Suprapubic skin (tissue), 4 donors: ENCODE results near the gene PLIN3. TPM values are rescaled to one million over a fixed set of nuclear protein-coding genes. Genes with fewer than 3 reads are reported as not detected.
A peak's percentile ranks its signal among the peaks of the same experiment; 100 is the strongest.
"Not testable (repeated sequence)": the region's sequence is repeated elsewhere in the genome, so short reads cannot be mapped to it uniquely, and the experiment has no call there.

Experiments used
- DNase-seq, 2 donors: peaks; one replicate each; pipeline ENCODE4 v3.0.0-alpha.2; 2019; ENCODE audit warnings: low spot score in 2 of 2
- H3K27ac ChIP-seq: fragments of 200-600 bp; sonication (generic); one replicate; pipeline ENCODE4 v1.5.1; 2019
- H3K27me3 ChIP-seq: fragments of 200-600 bp; sonication (generic); one replicate; pipeline ENCODE4 v1.5.1; 2019
- H3K36me3 ChIP-seq: fragments of 200-600 bp; sonication (generic); one replicate; pipeline ENCODE4 v1.5.1; 2019
- H3K4me1 ChIP-seq: fragments of 200-600 bp; sonication (generic); one replicate; pipeline ENCODE4 v1.5.1; 2019
- H3K4me3 ChIP-seq: fragments of 200-600 bp; sonication (generic); one replicate; pipeline ENCODE4 v1.5.1; 2019; ENCODE audit warnings: mild to moderate bottlenecking
- H3K9me3 ChIP-seq: fragments of 200-600 bp; sonication (generic); one replicate; pipeline ENCODE4 v1.5.1; 2019
- EP300 ChIP-seq: sonication (generic); formaldehyde crosslinking; IDR thresholded peaks from one replicate; pipeline ENCODE4 v1.6.1; 2017; ENCODE audit warnings: antibody characterized with exemption
- POLR2A ChIP-seq, 2 donors: fragments of 450-650 bp; IDR thresholded peaks; one replicate each; pipeline ENCODE4 v1.6.1; 2017; ENCODE audit warnings: antibody characterized with exemption in 2 of 2, mild to moderate bottlenecking in 2 of 2, moderate library complexity in 2 of 2
- POLR2AphosphoS5 ChIP-seq, 3 donors: sonication (generic); formaldehyde crosslinking; IDR thresholded peaks; one replicate each; pipeline ENCODE4 v1.6.1; 2017; ENCODE audit warnings: antibody characterized with exemption in 3 of 3
- WGBS: methylation state at CpG from one replicate; pipeline ENCODE4 v1.1.5; 2018; 5-methylcytosine and 5-hydroxymethylcytosine counted together
- total RNA-seq, 4 donors: library from RNA; depleted of rRNA; stranded (reverse); fragments of >200 nt; gene quantifications; one replicate each; pipeline ENCODE4 v1.1.0, GENCODE V29; 2016
- TF ChIP-seq, protein P1 (sequence below), 2 donors: fragments of 200-600 bp in 1 of 2; fragments of 450-650 bp in 1 of 2; sonication (generic) in 1 of 2; IDR thresholded peaks; one replicate each; pipeline ENCODE4 v1.5.1; 2016 to 2019; ENCODE audit warnings: antibody characterized with exemption in 2 of 2, mild to moderate bottlenecking in 1 of 2, moderate library complexity in 1 of 2

Gene PLIN3
- total RNA-seq, 4 donors from 2014 or later = 52.4 to 74.9 (median 65.5) TPM

DNA sequence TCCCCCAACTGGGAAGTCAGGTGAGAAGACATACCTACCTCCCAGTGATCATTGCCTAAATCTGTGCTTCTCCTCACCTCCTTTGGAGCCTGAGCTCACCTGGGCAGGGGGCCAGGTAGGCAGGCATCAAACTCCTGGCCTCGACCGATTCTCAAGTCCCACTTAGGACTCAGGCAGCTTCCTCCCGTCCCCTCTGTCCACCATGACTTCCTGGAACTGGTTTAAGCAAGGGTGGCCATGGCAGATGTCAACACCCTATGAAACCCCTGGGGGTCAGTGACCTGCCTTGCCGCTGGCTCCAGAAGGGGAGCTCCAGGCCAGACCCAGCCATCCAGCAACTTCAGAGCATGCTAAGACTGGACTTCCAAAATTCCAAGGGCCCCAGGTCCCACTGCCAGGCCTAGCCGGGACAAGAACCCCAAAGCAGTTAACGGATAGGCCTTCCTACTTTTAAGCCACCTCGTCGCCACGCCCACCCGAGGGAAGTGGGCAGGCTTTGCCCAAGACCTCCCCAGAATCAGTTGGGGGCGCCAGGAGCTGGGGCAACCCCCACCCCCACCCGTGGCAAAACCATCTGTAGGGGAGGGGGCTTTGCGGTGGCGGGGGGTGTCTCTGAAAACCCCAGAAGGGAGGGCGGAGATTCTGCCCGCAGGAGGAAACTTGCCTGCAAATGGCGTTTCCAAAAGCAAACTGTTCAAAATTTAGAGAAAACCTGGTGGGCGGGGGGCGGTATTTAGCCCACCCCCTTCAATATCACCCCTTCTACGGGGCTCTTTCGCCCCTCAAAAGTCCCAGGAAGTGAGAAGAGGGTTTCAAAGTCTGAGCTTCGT is 657 bp downstream of the PLIN3 start:
- no peaks in the 10 kb centered on the region for H3K9me3 ChIP-seq
- peak overlapping the region; percentile 86 for H3K4me3 ChIP-seq
- H3K27ac ChIP-seq = peak overlapping the region; percentile 88
- TF ChIP-seq POLR2A (IDR thresholded peaks at IDR 0.05) (no peak), EP300 (no peak), POLR2AphosphoS5 (IDR thresholded peaks at IDR 0.05) (no peak)
- TF ChIP-seq, protein P1, sequence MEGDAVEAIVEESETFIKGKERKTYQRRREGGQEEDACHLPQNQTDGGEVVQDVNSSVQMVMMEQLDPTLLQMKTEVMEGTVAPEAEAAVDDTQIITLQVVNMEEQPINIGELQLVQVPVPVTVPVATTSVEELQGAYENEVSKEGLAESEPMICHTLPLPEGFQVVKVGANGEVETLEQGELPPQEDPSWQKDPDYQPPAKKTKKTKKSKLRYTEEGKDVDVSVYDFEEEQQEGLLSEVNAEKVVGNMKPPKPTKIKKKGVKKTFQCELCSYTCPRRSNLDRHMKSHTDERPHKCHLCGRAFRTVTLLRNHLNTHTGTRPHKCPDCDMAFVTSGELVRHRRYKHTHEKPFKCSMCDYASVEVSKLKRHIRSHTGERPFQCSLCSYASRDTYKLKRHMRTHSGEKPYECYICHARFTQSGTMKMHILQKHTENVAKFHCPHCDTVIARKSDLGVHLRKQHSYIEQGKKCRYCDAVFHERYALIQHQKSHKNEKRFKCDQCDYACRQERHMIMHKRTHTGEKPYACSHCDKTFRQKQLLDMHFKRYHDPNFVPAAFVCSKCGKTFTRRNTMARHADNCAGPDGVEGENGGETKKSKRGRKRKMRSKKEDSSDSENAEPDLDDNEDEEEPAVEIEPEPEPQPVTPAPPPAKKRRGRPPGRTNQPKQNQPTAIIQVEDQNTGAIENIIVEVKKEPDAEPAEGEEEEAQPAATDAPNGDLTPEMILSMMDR (IDR thresholded peaks at IDR 0.05) = no peak
- peak; percentile 88 to 89 for DNase-seq
- H3K27me3 ChIP-seq = no peaks in the 10 kb centered on the region
- 0% methylated on average over 6 of the region's 22 CpGs for WGBS
- H3K36me3 ChIP-seq = no peaks in the 10 kb centered on the region
- H3K4me1 ChIP-seq = peaks cover 34% of the 10 kb centered on the region

DNA sequence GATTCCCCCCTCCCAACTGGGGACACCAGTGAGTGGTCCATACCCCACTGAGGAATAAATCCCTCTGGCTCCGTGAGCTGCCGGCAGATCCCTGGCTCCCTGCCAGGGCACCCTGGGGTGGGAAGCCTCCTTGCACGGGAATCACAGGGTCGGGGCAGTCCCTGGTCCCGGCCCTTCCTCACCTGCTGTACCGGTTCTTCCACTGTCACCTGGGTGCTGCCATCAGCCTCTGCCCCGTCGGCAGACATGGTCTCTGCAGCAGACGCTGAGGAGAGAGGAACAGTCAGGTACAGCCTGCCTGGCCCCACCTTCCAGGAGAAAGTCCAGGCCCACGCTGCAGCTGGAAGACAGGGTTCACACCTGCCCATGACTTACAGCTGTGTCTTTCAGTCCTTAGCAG is 6.3 kb downstream of the PLIN3 start:
- 34% methylated on average over 7 of the region's 10 CpGs for WGBS
- no peak overlapping the region for H3K4me3 ChIP-seq
- H3K27me3 ChIP-seq = no peaks in the 10 kb centered on the region
- H3K27ac ChIP-seq = peak overlapping the region; percentile 45
- H3K9me3 ChIP-seq = no peaks in the 10 kb centered on the region
- DNase-seq = no peak
- H3K4me1 ChIP-seq = peaks cover 26% of the 10 kb centered on the region
- TF ChIP-seq, protein P1 (IDR thresholded peaks at IDR 0.05) = no peak
- TF ChIP-seq POLR2A (IDR thresholded peaks at IDR 0.05) (no peak), POLR2AphosphoS5 (IDR thresholded peaks at IDR 0.05) (peak in 1 of 3 donors; percentile 31), EP300 (no peak)
- H3K36me3 ChIP-seq = peaks cover 51% of the 10 kb centered on the region

DNA sequence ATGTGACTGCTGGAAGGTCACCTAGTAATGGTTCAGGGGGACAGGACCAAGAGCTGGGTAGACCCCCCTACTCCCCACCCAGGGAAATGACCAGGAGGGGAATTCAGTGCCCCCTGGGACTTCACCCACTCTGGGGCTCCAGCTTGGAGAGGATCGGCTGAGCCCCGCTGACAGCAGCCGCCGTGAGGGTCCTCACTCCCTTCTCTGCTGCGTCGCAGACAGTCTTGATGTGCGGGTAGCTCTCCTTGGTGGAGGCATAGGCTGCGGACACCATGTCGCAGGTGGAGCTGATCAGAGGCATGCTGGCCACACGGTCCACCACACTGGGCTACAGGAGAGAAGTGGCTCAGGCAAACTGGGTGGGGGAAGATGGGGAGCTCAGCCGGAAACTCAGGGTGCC is 7.8 kb downstream of the PLIN3 start:
- Histone ChIP-seq H3K27ac (no peak overlapping the region), H3K27me3 (no peaks in the 10 kb centered on the region), H3K9me3 (no peaks in the 10 kb centered on the region), H3K4me1 (peaks cover 24% of the 10 kb centered on the region), H3K4me3 (no peak overlapping the region), H3K36me3 (peaks cover 65% of the 10 kb centered on the region)
- 98% methylated on average over 11 of the region's 11 CpGs for WGBS
- TF ChIP-seq, protein P1 (IDR thresholded peaks at IDR 0.05) = no peak
- TF ChIP-seq POLR2A (IDR thresholded peaks at IDR 0.05) (no peak), EP300 (no peak), POLR2AphosphoS5 (IDR thresholded peaks at IDR 0.05) (no peak)
- DNase-seq = no peak

DNA sequence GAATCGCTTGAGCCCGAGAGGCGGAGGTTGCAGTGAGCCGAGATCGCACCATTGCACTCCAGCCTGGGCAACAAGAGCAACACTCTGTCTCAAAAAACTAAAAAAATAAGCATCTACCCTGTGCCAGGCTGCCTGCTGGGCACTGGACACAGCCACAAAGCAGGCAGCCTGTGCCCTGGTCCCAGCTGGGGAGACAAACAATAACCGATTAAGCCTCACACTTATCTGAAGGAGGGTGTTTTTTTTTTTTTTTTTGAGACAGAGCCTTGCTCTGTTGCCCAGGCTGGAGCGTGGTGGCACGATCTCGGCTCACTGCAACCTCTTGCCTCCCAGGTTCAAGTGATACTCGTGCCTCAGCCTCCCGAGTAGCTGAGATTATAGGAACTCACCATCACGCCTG is 11.0 kb downstream of the PLIN3 start:
- peaks cover 12% of the 10 kb centered on the region for H3K4me1 ChIP-seq
- not testable (repeated sequence) for H3K27ac ChIP-seq, DNase-seq, H3K27me3 ChIP-seq, H3K4me3 ChIP-seq, H3K9me3 ChIP-seq
- 92% methylated on average over 12 of the region's 12 CpGs for WGBS
- H3K36me3 ChIP-seq = peaks cover 95% of the 10 kb centered on the region

DNA sequence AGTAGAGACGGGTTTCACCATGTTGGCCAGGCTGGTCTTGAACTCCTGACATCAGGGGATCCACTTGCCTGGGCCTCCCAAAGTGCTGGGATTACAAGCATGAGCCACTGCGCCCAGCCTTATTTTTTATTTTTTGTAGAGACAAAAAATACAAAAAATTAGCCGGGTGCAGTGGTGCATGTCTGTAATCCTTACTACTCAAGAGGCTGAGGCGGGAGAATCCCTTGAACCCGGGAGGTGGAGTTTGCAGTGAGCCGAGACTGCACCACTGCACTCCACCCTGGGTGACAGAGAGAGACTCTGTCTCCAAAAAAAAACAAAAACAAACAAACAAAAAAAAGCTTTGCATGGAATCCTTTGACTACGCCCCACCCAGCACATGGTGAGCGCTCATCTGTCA is 14.0 kb downstream of the PLIN3 start:
- H3K4me1 ChIP-seq, DNase-seq, H3K27ac ChIP-seq, H3K4me3 ChIP-seq, H3K9me3 ChIP-seq, H3K27me3 ChIP-seq: not testable (repeated sequence)
- H3K36me3 ChIP-seq = peaks cover 94% of the 10 kb centered on the region
- 90% methylated on average over 8 of the region's 8 CpGs for WGBS

DNA sequence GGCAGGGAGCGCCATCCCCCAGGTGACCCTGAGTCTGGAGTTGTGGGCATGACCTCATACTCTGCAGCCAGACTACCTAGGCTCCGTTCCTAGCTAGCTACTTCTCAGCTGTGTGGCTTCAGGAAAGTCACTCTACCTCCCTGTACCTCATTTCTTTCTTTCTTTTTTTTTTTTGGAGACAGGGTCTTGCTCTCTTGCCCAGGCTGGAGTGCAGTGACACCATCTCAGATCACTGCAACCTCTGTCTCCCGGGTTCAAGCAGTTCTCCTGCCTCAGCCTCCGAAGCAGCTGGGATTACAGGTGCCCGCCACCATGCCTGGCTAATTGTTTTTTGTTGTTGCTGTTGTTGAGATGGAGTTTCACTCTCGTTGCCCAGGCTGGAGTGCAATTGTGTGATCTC is 15.0 kb downstream of the PLIN3 start:
- H3K27me3 ChIP-seq = no peaks in the 10 kb centered on the region
- WGBS = 89% methylated on average over 6 of the region's 6 CpGs
- DNase-seq = no peak
- no peaks in the 10 kb centered on the region for H3K4me1 ChIP-seq
- H3K4me3 ChIP-seq = no peak overlapping the region
- H3K27ac ChIP-seq = no peak overlapping the region
- no peaks in the 10 kb centered on the region for H3K9me3 ChIP-seq
- TF ChIP-seq POLR2AphosphoS5 (IDR thresholded peaks at IDR 0.05) = no peak
- TF ChIP-seq POLR2A (IDR thresholded peaks at IDR 0.05) = no peak
- no peak for TF ChIP-seq EP300
- TF ChIP-seq, protein P1 (IDR thresholded peaks at IDR 0.05) = no peak
- peaks cover 94% of the 10 kb centered on the region for H3K36me3 ChIP-seq
